Small intestine (tissue), 7 donors: ENCODE measurements around the gene PRM1. TPM values are rescaled to one million over a fixed set of nuclear protein-coding genes. Genes with fewer than 3 reads are reported as not detected.
"Not testable (repeated sequence)": the region's sequence is repeated elsewhere in the genome, so short reads cannot be mapped to it uniquely, and the experiment has no call there.

Experiments
- DNase-seq, 2 donors: peaks; one replicate each; pipeline versions ENCODE4 v3.0.0 to v3.0.0-alpha.2; 2013
- FAIRE-seq: peaks from 2 replicates; lab custom pipeline; 2012; peaks lifted over from hg19 to GRCh38; lab: Jason Lieb, UNC
- H3K27ac ChIP-seq, 3 donors: one replicate each; pipeline ENCODE4 v1.5.1; 2013; ENCODE audit warnings: low read length in 2 of 3, mild to moderate bottlenecking in 2 of 3, control low read depth in 1 of 3, inconsistent platforms in 1 of 3, low read depth in 1 of 3, moderate library complexity in 1 of 3
- H3K27me3 ChIP-seq, 3 donors: one replicate each; pipeline ENCODE4 v1.6.1; 2013; ENCODE audit warnings: low read length in 3 of 3, inconsistent platforms in 1 of 3; ENCODE audit not compliant: control insufficient read depth in 3 of 3, insufficient read depth in 3 of 3
- H3K36me3 ChIP-seq, 3 donors: one replicate each; pipeline ENCODE4 v1.6.1; 2013; ENCODE audit warnings: low read length in 3 of 3, inconsistent platforms in 1 of 3, low read depth in 1 of 3, mild to moderate bottlenecking in 1 of 3, moderate library complexity in 1 of 3; ENCODE audit not compliant: control insufficient read depth in 3 of 3, insufficient read depth in 2 of 3
- H3K4me1 ChIP-seq, 3 donors: one replicate each; pipeline ENCODE4 v1.6.1; 2013; ENCODE audit warnings: low read length in 2 of 3, inconsistent platforms in 1 of 3, low read depth in 1 of 3, mild to moderate bottlenecking in 1 of 3, moderate library complexity in 1 of 3; ENCODE audit not compliant: control insufficient read depth in 3 of 3, insufficient read depth in 2 of 3
- H3K4me3 ChIP-seq, 3 donors: one replicate each; pipeline ENCODE4 v1.5.1; 2013; ENCODE audit warnings: low read length in 3 of 3, control low read depth in 1 of 3, inconsistent platforms in 1 of 3, low read depth in 1 of 3, mild to moderate bottlenecking in 1 of 3, moderate library complexity in 1 of 3
- H3K9me3 ChIP-seq, 2 donors: one replicate each; pipeline ENCODE4 v1.6.1; 2013; ENCODE audit warnings: low read depth in 1 of 2, low read length in 1 of 2; ENCODE audit not compliant: control insufficient read depth in 2 of 2, insufficient read depth in 1 of 2
- WGBS, 3 donors: extraction: QIAGEN DNeasy Blood & Tissue Kit; methylation state at CpG; one replicate each; pipeline ENCODE4 v1.1.7; 2013; 5-methylcytosine and 5-hydroxymethylcytosine counted together
- polyA plus RNA-seq, 4 donors: library from polyadenylated mRNA; stranded (reverse) in 3 of 4; unstranded in 1 of 4; fragments of 200-250 nt in 3 of 4; fragments of 120-200 nt in 1 of 4; gene quantifications; one replicate each; pipeline versions ENCODE4 v1.2.1 to v1.2.3, GENCODE V29; 2013
- donor health status: healthy with polysubstance abuse.
- donor health status: control.
- donor health status: control.
- donor health status: Bipolar disorder and iron deficiency.
- donor health status: healthy.

PRM1 gene
- polyA plus RNA-seq, 4 donors = not detected

DNA sequence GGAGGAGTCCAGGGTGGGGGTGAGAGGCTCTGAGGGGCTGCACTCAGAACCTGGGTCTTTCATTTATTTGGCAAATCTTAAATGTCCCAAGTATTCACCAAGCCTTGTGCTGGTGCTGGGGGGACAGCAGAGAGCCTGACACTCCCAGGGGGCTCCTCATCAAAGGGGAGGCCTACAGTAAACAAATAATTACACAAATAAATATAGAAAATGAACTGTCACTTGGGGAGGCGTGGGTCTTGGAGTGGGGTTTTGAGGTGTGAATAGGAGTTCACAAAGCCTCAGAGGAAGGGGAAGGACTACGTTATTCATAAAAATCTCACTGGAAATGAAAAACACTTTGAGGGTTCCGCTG lies 15.2 kb upstream of the PRM1 start:
- Histone ChIP-seq H3K27me3 (no peaks in the 10 kb centered on the region), H3K9me3 (no peaks in the 10 kb centered on the region), H3K36me3 (no peaks in the 10 kb centered on the region), H3K27ac (no peak overlapping the region), H3K4me3 (no peak overlapping the region), H3K4me1 (peaks cover 4 to 9% (median 7%) of the 10 kb centered on the region in 3 donors)
- WGBS, 3 donors = 84 to 92% (median 89%) methylated on average over 3 of the region's 3 CpGs
- no peak for FAIRE-seq
- DNase-seq = no peak

DNA sequence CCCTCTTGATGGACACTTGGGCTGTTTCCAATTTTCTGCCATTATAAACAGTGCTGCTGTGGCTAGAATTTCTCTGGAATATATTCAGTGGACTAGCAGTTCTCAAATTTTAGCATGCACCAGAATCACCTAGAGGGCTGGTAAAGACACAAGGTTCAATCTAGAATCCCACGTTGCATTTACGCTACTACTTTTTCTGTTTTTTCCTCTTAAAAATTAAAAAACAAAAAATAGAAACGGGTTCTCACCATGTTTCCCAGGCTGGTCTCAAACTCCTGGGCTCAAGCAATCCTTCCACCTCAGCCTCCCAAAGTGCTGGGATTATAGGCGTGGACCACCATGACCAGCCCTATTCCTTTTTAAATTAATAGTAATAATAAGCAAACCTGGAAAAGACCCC lies 14.5 kb upstream of the PRM1 start:
- no peaks in the 10 kb centered on the region for H3K36me3 ChIP-seq
- no peak overlapping the region for H3K27ac ChIP-seq
- H3K9me3 ChIP-seq = no peaks in the 10 kb centered on the region
- no peaks in the 10 kb centered on the region for H3K27me3 ChIP-seq
- peaks cover 4 to 9% (median 7%) of the 10 kb centered on the region in 3 donors for H3K4me1 ChIP-seq
- FAIRE-seq (no peak), DNase-seq (no peak)
- no peak overlapping the region for H3K4me3 ChIP-seq
- 91 to 98% (median 91%) methylated on average over 4 of the region's 4 CpGs for WGBS, 3 donors

GRCh38 chr16:11292076-11292748 lies 11.1 kb upstream of the PRM1 start:
- H3K4me3 ChIP-seq = no peak overlapping the region
- 81 to 86% (median 84%) methylated on average over 7 of the region's 7 CpGs for WGBS, 3 donors
- FAIRE-seq (no peak), DNase-seq (no peak)
- H3K4me1 ChIP-seq = peaks cover 0 to 4% (median 4%) of the 10 kb centered on the region in 3 donors
- H3K9me3 ChIP-seq = no peaks in the 10 kb centered on the region
- no peak overlapping the region for H3K27ac ChIP-seq
- no peaks in the 10 kb centered on the region for H3K36me3 ChIP-seq
- H3K27me3 ChIP-seq = no peaks in the 10 kb centered on the region

DNA sequence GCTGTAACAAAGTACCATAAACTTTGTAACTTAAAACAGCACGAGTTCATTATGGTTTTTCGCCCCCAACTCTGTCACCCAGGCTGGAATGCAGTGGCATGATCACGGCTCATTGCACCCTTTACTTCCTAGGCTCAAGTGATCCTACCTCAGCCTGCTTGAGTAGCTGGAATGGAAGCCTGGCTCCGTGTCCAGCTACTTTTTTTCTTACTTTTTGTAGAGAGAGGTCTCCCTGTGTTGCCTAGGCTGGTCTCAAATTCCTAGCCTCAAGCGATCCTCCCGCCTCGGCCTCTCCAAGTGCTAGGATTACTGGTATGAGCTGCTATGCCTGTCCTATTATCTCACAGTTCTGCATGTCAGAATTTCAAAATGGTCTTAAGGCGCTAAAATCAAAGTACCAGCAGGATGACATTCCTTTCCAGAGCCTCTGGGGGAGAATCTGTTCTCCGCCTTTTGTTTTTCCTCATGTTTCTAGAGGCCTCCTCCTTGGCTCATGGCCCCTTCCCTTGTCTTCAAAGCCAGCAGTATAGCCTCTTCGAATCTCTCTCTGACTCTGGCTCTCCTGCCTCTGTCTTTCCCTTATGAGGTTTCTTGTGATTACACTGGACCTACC lies 10.1 kb upstream of the PRM1 start:
- no peak for DNase-seq
- Histone ChIP-seq H3K27me3 (no peaks in the 10 kb centered on the region), H3K4me1 (no peaks in the 10 kb centered on the region), H3K9me3 (no peaks in the 10 kb centered on the region), H3K27ac (no peak overlapping the region), H3K36me3 (no peaks in the 10 kb centered on the region), H3K4me3 (no peak overlapping the region)
- FAIRE-seq = no peak
- WGBS, 3 donors = 73 to 87% (median 80%) methylated on average over 10 of the region's 10 CpGs

GRCh38 chr16:11290102-11290893 lies 9.2 kb upstream of the PRM1 start:
- Histone ChIP-seq H3K27me3 (no peaks in the 10 kb centered on the region), H3K4me3 (no peak overlapping the region), H3K27ac (no peak overlapping the region), H3K4me1 (no peaks in the 10 kb centered on the region), H3K36me3 (no peaks in the 10 kb centered on the region), H3K9me3 (no peaks in the 10 kb centered on the region)
- no peak for FAIRE-seq
- 91 to 93% (median 91%) methylated on average over 8 of the region's 8 CpGs for WGBS, 3 donors
- no peak for DNase-seq

DNA sequence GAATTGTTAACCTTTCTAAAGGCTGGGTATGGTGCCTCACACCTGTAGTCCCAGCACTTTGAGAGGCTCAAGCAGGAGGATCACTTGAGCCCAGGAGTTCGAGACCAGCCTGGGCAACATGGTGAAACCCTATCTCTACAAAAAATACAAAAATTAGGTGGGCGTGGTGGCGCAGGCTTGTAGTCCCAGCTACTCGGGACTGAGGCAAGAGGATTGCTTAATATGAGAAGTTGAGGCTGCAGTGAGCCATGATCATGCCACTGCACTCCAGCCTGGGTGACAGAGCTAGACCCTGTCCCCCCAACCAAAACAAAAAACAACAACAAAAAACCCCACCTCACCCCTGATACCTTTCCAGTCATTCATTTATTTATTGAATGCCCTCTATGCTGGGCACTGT lies 8.6 kb upstream of the PRM1 start:
- 88 to 93% (median 91%) methylated on average over 4 of the region's 4 CpGs for WGBS, 3 donors
- H3K36me3 ChIP-seq = not testable (repeated sequence)

GRCh38 chr16:11289202-11289601 lies 8.1 kb upstream of the PRM1 start:
- H3K36me3 ChIP-seq = no peaks in the 10 kb centered on the region
- no peak overlapping the region for H3K27ac ChIP-seq
- FAIRE-seq = no peak
- H3K9me3 ChIP-seq = no peaks in the 10 kb centered on the region
- WGBS, 3 donors = 97 to 100% (median 100%) methylated on average over 2 of the region's 2 CpGs
- no peaks in the 10 kb centered on the region for H3K4me1 ChIP-seq
- H3K27me3 ChIP-seq = no peaks in the 10 kb centered on the region
- no peak for DNase-seq
- H3K4me3 ChIP-seq = no peak overlapping the region

More for the DNA sequence above, 8.6 kb upstream of the PRM1 start:
- not testable (repeated sequence) for DNase-seq, H3K4me3 ChIP-seq, H3K4me1 ChIP-seq, FAIRE-seq, H3K9me3 ChIP-seq, H3K27me3 ChIP-seq, H3K27ac ChIP-seq

DNA sequence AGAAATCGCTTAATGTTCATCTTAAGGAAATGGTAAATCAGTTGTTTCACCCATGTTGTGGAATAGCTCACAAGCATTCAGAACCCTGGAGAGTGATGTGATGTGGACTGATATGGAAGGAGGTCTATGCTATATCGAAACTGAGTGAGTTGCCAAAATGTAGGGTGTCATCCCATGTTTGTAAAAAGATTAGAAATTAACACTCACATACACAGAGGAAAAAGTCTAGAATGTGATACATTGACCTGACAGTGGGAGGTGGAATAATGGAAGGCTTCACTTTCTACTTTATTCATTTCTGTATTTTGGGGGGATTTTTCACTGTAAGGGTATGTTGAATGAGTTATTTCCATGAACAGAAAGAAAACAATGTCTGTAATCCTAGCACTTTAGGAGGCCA lies 4.7 kb upstream of the PRM1 start:
- no peaks in the 10 kb centered on the region for H3K9me3 ChIP-seq
- 83 to 92% (median 87%) methylated on average over 2 of the region's 2 CpGs for WGBS, 3 donors
- no peaks in the 10 kb centered on the region for H3K36me3 ChIP-seq
- no peaks in the 10 kb centered on the region for H3K27me3 ChIP-seq
- H3K4me1 ChIP-seq = no peaks in the 10 kb centered on the region
- no peak for DNase-seq
- H3K4me3 ChIP-seq = no peak overlapping the region
- no peak for FAIRE-seq
- no peak overlapping the region for H3K27ac ChIP-seq
